ENCODE results near the gene EML2. TPM values are rescaled to one million over a fixed set of nuclear protein-coding genes. Genes with fewer than 3 reads are reported as not detected.

EML2 gene
- total and polyA plus RNA-seq, 2 donors from 2014 or later, result 36.6 to 93.8 TPM

DNA sequence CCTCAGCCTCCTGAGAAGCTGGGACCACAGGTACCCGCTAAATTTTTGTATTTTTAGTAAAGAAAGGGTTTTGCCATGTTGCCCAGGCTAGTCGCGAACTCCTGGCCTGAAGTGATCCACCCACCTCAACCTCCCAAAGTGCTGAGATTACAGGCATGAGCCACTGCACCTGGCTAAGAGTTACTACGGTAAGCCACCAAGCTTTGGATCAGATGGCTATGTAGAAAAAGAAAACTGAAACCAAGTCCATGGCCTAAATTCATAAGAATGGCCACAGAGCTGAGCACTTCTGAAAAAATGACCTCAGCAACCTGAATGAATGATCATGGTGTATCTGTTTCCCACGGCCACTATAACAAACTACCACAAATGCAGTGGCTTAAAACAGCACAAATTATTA is 64.0 kb downstream of the EML2 start:
- Histone ChIP-seq H3K9me3 (ENCODE audit: control insufficient read depth in 2 of 3, insufficient read depth in 1 of 3, low read length in 3 of 3) (no peaks in the 10 kb centered on the region), H3K4me3 (ENCODE audit: low read length in 3 of 3) (no peak overlapping the region), H3K9ac (ENCODE audit: low read length in 3 of 3) (no peak overlapping the region), H3K36me3 (ENCODE audit: control insufficient read depth in 2 of 3, insufficient read depth in 3 of 3, low read length in 3 of 3) (no peaks in the 10 kb centered on the region), H3K27me3 (ENCODE audit: control insufficient read depth, insufficient read depth, low read length) (no peaks in the 10 kb centered on the region), H3K4me1 (ENCODE audit: control insufficient read depth in 2 of 3, insufficient read depth in 2 of 3, low read depth in 1 of 3, low read length in 3 of 3) (peaks cover 4 to 28% (median 24%) of the 10 kb centered on the region in 3 donors), H3K27ac (ENCODE audit: low read depth in 2 of 2, low read length in 2 of 2) (no peak overlapping the region)
- TF ChIP-seq, protein P1, sequence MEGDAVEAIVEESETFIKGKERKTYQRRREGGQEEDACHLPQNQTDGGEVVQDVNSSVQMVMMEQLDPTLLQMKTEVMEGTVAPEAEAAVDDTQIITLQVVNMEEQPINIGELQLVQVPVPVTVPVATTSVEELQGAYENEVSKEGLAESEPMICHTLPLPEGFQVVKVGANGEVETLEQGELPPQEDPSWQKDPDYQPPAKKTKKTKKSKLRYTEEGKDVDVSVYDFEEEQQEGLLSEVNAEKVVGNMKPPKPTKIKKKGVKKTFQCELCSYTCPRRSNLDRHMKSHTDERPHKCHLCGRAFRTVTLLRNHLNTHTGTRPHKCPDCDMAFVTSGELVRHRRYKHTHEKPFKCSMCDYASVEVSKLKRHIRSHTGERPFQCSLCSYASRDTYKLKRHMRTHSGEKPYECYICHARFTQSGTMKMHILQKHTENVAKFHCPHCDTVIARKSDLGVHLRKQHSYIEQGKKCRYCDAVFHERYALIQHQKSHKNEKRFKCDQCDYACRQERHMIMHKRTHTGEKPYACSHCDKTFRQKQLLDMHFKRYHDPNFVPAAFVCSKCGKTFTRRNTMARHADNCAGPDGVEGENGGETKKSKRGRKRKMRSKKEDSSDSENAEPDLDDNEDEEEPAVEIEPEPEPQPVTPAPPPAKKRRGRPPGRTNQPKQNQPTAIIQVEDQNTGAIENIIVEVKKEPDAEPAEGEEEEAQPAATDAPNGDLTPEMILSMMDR (IDR thresholded peaks at IDR 0.05; ENCODE audit: borderline replicate concordance, extremely low read depth, insufficient read depth), result no peak
- DNase-seq (no peak), FAIRE-seq (no peak)
- intact Hi-C loops (cut with DNase I), result no loop called here

DNA sequence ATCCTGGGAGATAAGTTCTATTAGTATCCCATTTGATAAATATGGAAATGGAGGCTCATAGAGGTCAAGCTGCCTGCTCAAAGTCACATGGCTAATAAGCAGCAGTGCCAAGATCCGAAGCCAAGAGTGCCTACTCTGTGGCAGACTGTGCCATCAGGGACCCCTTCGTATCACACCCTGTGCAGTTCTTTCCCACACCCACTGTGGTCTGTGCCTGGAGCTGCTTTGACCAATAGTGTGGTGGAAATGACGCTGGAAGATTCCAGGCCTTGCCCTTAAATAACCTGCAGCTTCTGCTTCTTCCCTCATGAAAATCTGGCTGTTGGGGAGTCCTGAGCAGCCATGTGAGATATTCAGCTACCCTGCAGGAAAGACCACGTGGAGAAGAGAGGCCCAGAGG is 64.7 kb downstream of the EML2 start:
- DNase-seq (no peak), FAIRE-seq (no peak)
- TF ChIP-seq, protein P1 (IDR thresholded peaks at IDR 0.05; ENCODE audit: borderline replicate concordance, extremely low read depth, insufficient read depth), result no peak
- Histone ChIP-seq H3K36me3 (ENCODE audit: control insufficient read depth in 2 of 3, insufficient read depth in 3 of 3, low read length in 3 of 3) (no peaks in the 10 kb centered on the region), H3K27ac (ENCODE audit: low read depth in 2 of 2, low read length in 2 of 2) (peak overlapping the region in 1 of 2 donors; percentile 22), H3K9ac (ENCODE audit: low read length in 3 of 3) (no peak overlapping the region), H3K27me3 (ENCODE audit: control insufficient read depth, insufficient read depth, low read length) (no peaks in the 10 kb centered on the region), H3K4me1 (ENCODE audit: control insufficient read depth in 2 of 3, insufficient read depth in 2 of 3, low read depth in 1 of 3, low read length in 3 of 3) (peaks cover 4 to 30% (median 24%) of the 10 kb centered on the region in 3 donors), H3K4me3 (ENCODE audit: low read length in 3 of 3) (no peak overlapping the region), H3K9me3 (ENCODE audit: control insufficient read depth in 2 of 3, insufficient read depth in 1 of 3, low read length in 3 of 3) (no peaks in the 10 kb centered on the region)
- intact Hi-C loops (cut with DNase I), result no loop called here

DNA sequence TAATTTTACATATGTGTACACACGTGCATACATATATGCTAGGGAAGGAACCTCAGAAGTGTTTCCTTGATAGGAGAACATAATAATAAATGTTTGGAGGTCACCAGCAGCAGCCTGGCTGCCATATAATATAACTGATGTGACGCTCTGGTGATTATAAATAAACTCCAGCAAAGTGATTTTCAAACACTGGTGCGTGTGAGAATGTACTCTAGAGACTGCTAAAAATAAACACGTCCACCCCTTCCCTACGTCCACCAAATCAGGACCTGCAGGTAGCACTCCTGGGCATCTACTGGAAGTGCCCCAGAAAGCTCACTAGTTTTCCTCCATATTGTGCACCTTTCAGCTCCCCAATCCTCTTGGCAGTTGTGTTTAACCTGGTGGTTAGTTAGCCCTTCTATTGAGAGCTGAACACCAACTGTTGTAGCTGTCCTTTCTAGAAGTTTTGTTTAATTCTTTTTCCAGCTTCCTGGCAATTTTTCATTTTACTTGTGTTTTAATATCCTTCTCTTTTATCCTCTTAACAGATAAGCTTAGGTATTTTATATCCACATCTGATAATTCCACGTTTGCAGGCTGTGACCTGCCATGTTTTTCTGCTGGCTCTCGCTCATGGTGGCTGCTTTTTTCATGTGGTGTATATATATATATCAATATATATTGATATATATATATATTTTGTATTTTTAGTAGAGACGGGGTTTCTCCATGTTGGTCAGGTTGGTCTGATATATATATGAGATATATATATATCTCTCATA is 67.6 kb downstream of the EML2 start:
- TF ChIP-seq, protein P1 (IDR thresholded peaks at IDR 0.05; ENCODE audit: borderline replicate concordance, extremely low read depth, insufficient read depth), result no peak
- Histone ChIP-seq H3K9ac (ENCODE audit: low read length in 3 of 3) (no peak overlapping the region), H3K27ac (ENCODE audit: low read depth in 2 of 2, low read length in 2 of 2) (no peak overlapping the region), H3K27me3 (ENCODE audit: control insufficient read depth, insufficient read depth, low read length) (no peaks in the 10 kb centered on the region), H3K36me3 (ENCODE audit: control insufficient read depth in 2 of 3, insufficient read depth in 3 of 3, low read length in 3 of 3) (no peaks in the 10 kb centered on the region), H3K4me3 (ENCODE audit: low read length in 3 of 3) (no peak overlapping the region), H3K9me3 (ENCODE audit: control insufficient read depth in 2 of 3, insufficient read depth in 1 of 3, low read length in 3 of 3) (no peaks in the 10 kb centered on the region), H3K4me1 (ENCODE audit: control insufficient read depth in 2 of 3, insufficient read depth in 2 of 3, low read depth in 1 of 3, low read length in 3 of 3) (peaks cover under 1 to 13% (median 10%) of the 10 kb centered on the region in 3 donors)
- no peak for FAIRE-seq
- DNase-seq, result no peak
- intact Hi-C loops (cut with DNase I), result no loop called here
